ENCODE data around the gene VPS26A.

DNA sequence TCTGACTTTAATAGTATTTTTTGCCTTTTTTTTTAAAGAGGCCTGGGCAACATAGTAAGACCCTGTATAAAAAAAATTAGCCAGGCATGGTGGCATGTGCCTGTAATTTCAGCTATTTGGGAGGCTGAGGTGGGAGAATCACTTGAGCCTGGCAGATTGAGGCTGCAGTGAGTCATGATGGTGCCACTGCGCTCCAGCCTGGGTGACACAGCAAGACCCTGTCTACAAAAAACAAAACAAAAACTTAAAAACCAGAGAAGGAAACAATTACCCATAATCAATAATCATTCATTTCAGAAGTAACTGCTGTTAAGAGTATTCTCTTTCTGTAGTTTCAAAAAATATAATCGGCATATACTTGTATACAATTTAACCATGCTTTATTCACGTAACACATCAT lies 28.0 kb downstream of the VPS26A start:
- TF ChIP-seq, protein P1, sequence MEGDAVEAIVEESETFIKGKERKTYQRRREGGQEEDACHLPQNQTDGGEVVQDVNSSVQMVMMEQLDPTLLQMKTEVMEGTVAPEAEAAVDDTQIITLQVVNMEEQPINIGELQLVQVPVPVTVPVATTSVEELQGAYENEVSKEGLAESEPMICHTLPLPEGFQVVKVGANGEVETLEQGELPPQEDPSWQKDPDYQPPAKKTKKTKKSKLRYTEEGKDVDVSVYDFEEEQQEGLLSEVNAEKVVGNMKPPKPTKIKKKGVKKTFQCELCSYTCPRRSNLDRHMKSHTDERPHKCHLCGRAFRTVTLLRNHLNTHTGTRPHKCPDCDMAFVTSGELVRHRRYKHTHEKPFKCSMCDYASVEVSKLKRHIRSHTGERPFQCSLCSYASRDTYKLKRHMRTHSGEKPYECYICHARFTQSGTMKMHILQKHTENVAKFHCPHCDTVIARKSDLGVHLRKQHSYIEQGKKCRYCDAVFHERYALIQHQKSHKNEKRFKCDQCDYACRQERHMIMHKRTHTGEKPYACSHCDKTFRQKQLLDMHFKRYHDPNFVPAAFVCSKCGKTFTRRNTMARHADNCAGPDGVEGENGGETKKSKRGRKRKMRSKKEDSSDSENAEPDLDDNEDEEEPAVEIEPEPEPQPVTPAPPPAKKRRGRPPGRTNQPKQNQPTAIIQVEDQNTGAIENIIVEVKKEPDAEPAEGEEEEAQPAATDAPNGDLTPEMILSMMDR (IDR thresholded peaks at IDR 0.05) = no peak
- no peak for TF ChIP-seq EP300 (IDR thresholded peaks at IDR 0.05)

All from upper lobe of left lung (tissue), 4 donors.